GM23338 (cell line): ENCODE results near the gene PRR27. TPM values are rescaled to one million over a fixed set of nuclear protein-coding genes. Genes with fewer than 3 reads are reported as not detected.

ENCODE experiments used
- ATAC-seq: fragments of 200-7000 bp; cut with Tn5 transposase; 3 replicates; pipeline ENCODE4 v1.9.1; 2020
- DNase-seq: peaks from one replicate; pipeline ENCODE4 v3.0.0-alpha.2; 2015; ENCODE audit warnings: low spot score
- H2AFZ ChIP-seq: fragments of 200-600 bp; sonication (generic); 2 replicates; pipeline ENCODE4 v1.8.0; 2016; ENCODE audit warnings: antibody characterized with exemption, mild to moderate bottlenecking, moderate library complexity
- H3F3A ChIP-seq: fragments of 200-600 bp; sonication (generic); replicated peaks from 2 replicates; pipeline ENCODE4 v1.8.0; 2017; ENCODE audit warnings: antibody characterized with exemption, mixed run types, low read depth
- H3K27ac ChIP-seq: fragments of 200-600 bp; sonication (generic); 2 replicates; pipeline ENCODE4 v1.6.1; 2016; ENCODE audit warnings: low read depth
- H3K27me3 ChIP-seq: fragments of 200-600 bp; sonication (generic); 2 replicates; pipeline ENCODE4 v1.8.0; 2016; ENCODE audit warnings: mild to moderate bottlenecking, mixed run types, moderate library complexity; ENCODE audit not compliant: insufficient read depth
- H3K36me3 ChIP-seq: fragments of 200-600 bp; sonication (generic); 2 replicates; pipeline ENCODE4 v1.8.0; 2016; ENCODE audit warnings: mild to moderate bottlenecking; ENCODE audit not compliant: insufficient read depth
- H3K4me1 ChIP-seq: fragments of 200-600 bp; sonication (generic); 2 replicates; pipeline ENCODE4 v1.8.0; 2016; ENCODE audit warnings: mild to moderate bottlenecking, moderate library complexity; ENCODE audit not compliant: insufficient read depth
- H3K4me2 ChIP-seq: fragments of 200-600 bp; sonication (generic); 2 replicates; pipeline ENCODE4 v1.7.1; 2017; ENCODE audit warnings: mixed run types
- H3K4me3 ChIP-seq: fragments of 200-600 bp; sonication (generic); 2 replicates; pipeline ENCODE4 v1.6.1; 2016; ENCODE audit warnings: mixed run types
- H3K79me2 ChIP-seq: fragments of 200-600 bp; sonication (generic); replicated peaks from 2 replicates; pipeline ENCODE4 v1.8.0; 2017; ENCODE audit warnings: mild to moderate bottlenecking; ENCODE audit not compliant: insufficient read depth
- H3K9me2 ChIP-seq: fragments of 200-600 bp; sonication (generic); 2 replicates; pipeline ENCODE4 v1.8.0; 2017; ENCODE audit not compliant: insufficient read depth
- H4K20me1 ChIP-seq: fragments of 200-600 bp; sonication (generic); replicated peaks from 2 replicates; pipeline ENCODE4 v1.8.0; 2017; ENCODE audit warnings: mild to moderate bottlenecking; ENCODE audit not compliant: insufficient read depth
- H3K27ac Mint-ChIP-seq: 2 replicates; pipeline ENCODE4 v1.8.0; 2020; ENCODE audit warnings: inconsistent platforms, mild to moderate bottlenecking, moderate library complexity, mixed read lengths
- H3K27me3 Mint-ChIP-seq: 3 replicates; pipeline ENCODE4 v1.8.0; 2022; ENCODE audit warnings: low read depth, mild to moderate bottlenecking, moderate library complexity, mixed read lengths, inconsistent platforms; ENCODE audit not compliant: insufficient read depth, poor library complexity
- H3K36me3 Mint-ChIP-seq: 3 replicates; pipeline ENCODE4 v1.8.0; 2021; ENCODE audit warnings: low read depth, mild to moderate bottlenecking, inconsistent platforms, moderate library complexity, mixed read lengths
- H3K4me1 Mint-ChIP-seq: 3 replicates; pipeline ENCODE4 v1.8.0; 2020; ENCODE audit warnings: mild to moderate bottlenecking, inconsistent platforms, mixed read lengths
- H3K4me3 Mint-ChIP-seq: 3 replicates; pipeline ENCODE4 v1.8.0; 2021; ENCODE audit warnings: moderate library complexity, mild to moderate bottlenecking, inconsistent platforms, mixed read lengths
- H3K9me3 Mint-ChIP-seq: 3 replicates; pipeline ENCODE4 v1.8.0; 2020; ENCODE audit warnings: moderate library complexity, mild to moderate bottlenecking, inconsistent platforms, mixed read lengths
- CREB1 ChIP-seq: fragments of 250-450 bp; sonication (Bioruptor Pico); IDR thresholded peaks from 2 replicates; pipeline ENCODE4 v1.5.0; 2020; ENCODE audit warnings: low read depth, mild to moderate bottlenecking, moderate library complexity
- CTCF ChIP-seq, 2 experiments: fragments of 200-600 bp in 1 of 2; sonication (generic) in 1 of 2; conservative IDR thresholded peaks; 2 replicates each; pipeline versions ENCODE4 v1.5.1 to v1.6.1; 2016 to 2017; ENCODE audit warnings: antibody characterized with exemption in 2 of 2, low read depth in 2 of 2, mild to moderate bottlenecking in 2 of 2, moderate library complexity in 1 of 2
- ETS1 ChIP-seq: IDR thresholded peaks from 2 replicates; pipeline ENCODE4 v1.6.1; 2016; ENCODE audit warnings: antibody characterized with exemption
- EZH2 ChIP-seq: fragments of 200-600 bp; sonication (generic); IDR thresholded peaks from one replicate; pipeline ENCODE4 v1.8.0; 2017; ENCODE audit warnings: antibody characterized with exemption, mild to moderate bottlenecking, low read depth; ENCODE audit not compliant: unreplicated experiment
- EZH2phosphoT487 ChIP-seq: fragments of 200-600 bp; sonication (generic); IDR thresholded peaks from one replicate; pipeline ENCODE4 v1.8.1; 2018; ENCODE audit warnings: antibody characterized with exemption; ENCODE audit not compliant: unreplicated experiment
- JUNB ChIP-seq: IDR thresholded peaks from one replicate; pipeline ENCODE4 v1.6.1; 2016; ENCODE audit warnings: antibody characterized with exemption; ENCODE audit not compliant: unreplicated experiment
- POLR2AphosphoS5 ChIP-seq: IDR thresholded peaks from 2 replicates; pipeline ENCODE4 v1.6.1; 2016; ENCODE audit warnings: antibody characterized with exemption, low read depth
- REST ChIP-seq: IDR thresholded peaks from one replicate; pipeline ENCODE4 v1.6.1; 2018; ENCODE audit warnings: antibody characterized with exemption; ENCODE audit not compliant: unreplicated experiment
- ZNF114 ChIP-seq: fragments of 250-450 bp; sonication (Bioruptor Pico); IDR thresholded peaks from 2 replicates; pipeline ENCODE4 v1.5.0; 2020; ENCODE audit warnings: mild to moderate bottlenecking, moderate library complexity
- ZNF331 ChIP-seq: fragments of 250-450 bp; sonication (Bioruptor Pico); IDR thresholded peaks from 2 replicates; pipeline ENCODE4 v1.5.0; 2020; ENCODE audit warnings: low read depth, mild to moderate bottlenecking, moderate library complexity
- polyA plus RNA-seq: library from polyadenylated mRNA; unstranded; fragments of >200 nt; fragmentation: Nextera tagmentation; extraction: Ambion mirVana; gene quantifications from 2 replicates; pipeline ENCODE4 v1.2.1, GENCODE V29; 2016
- total RNA-seq: library from RNA; depleted of rRNA; stranded (reverse); fragments of >200 nt; shearing (Covaris generic); gene quantifications from 2 replicates; pipeline ENCODE4 v1.2.3, GENCODE V29; 2014

The PRR27 gene
- total and polyA plus RNA-seq, 2 experiments from 2014 or later, result not detected

GRCh38 chr4:70192895-70193294 lies 38.9 kb downstream of the PRR27 start:
- Histone ChIP-seq H3K27ac (no peak overlapping the region), H4K20me1 (no peaks in the 10 kb centered on the region), H3K4me2 (no peak overlapping the region), H3K79me2 (no peaks in the 10 kb centered on the region), H2AFZ (no peak overlapping the region), H3K4me1 (peaks cover 3% of the 10 kb centered on the region; the same call in 1 of the 2 replicates), H3F3A (no peaks in the 10 kb centered on the region), H3K9me2 (no peaks in the 10 kb centered on the region), H3K27me3 (no peaks in the 10 kb centered on the region), H3K4me3 (no peak overlapping the region), H3K36me3 (no peaks in the 10 kb centered on the region)
- ATAC-seq (no peak), DNase-seq (no peak)
- Mint-ChIP-seq H3K9me3 (no peaks in the 10 kb centered on the region; the same call in 2 of the 3 replicates), H3K4me1 (peaks cover 8% of the 10 kb centered on the region; the same call in 2 of the 3 replicates), H3K36me3 (no peaks in the 10 kb centered on the region), H3K4me3 (no peak overlapping the region), H3K27ac (no peak overlapping the region), H3K27me3 (peaks cover 3% of the 10 kb centered on the region)
- TF ChIP-seq ETS1, result no peak
- no peak for TF ChIP-seq EZH2
- no peak for TF ChIP-seq POLR2AphosphoS5
- no peak for TF ChIP-seq EZH2phosphoT487
- TF ChIP-seq ZNF331, result no peak
- no peak for TF ChIP-seq JUNB
- no peak for TF ChIP-seq REST
- TF ChIP-seq CREB1 (CRISPR knock-in tag), result no peak
- TF ChIP-seq CTCF (conservative IDR thresholded peaks at IDR 0.05; ENCODE audit: low read depth in 2 of 2), result no peak
- no peak for TF ChIP-seq ZNF114 (CRISPR knock-in tag)
